Hepatocyte (in vitro differentiated cells): ENCODE measurements around the gene MYBPC2. TPM values are rescaled to one million over a fixed set of nuclear protein-coding genes. Genes with fewer than 3 reads are reported as not detected.

ENCODE experiments used
- DNase-seq: peaks from one replicate; pipeline ENCODE4 v3.0.0-alpha.2; 2016; ENCODE audit warnings: low spot score
- H2AFZ ChIP-seq: fragments of 200-600 bp; sonication (generic); 2 replicates; pipeline ENCODE4 v1.6.0; 2016; ENCODE audit warnings: antibody characterized with exemption, mild to moderate bottlenecking
- H3K27ac ChIP-seq: fragments of 200-600 bp; sonication (generic); 2 replicates; pipeline ENCODE4 v1.5.1; 2016; ENCODE audit warnings: mild to moderate bottlenecking
- H3K27me3 ChIP-seq: fragments of 200-600 bp; sonication (generic); 2 replicates; pipeline ENCODE4 v1.6.1; 2016
- H3K36me3 ChIP-seq: fragments of 200-600 bp; sonication (generic); replicated peaks from 2 replicates; pipeline ENCODE4 v1.5.1; 2016; ENCODE audit warnings: low read depth; ENCODE audit not compliant: insufficient read depth
- H3K4me1 ChIP-seq: fragments of 200-600 bp; sonication (generic); 2 replicates; pipeline ENCODE4 v1.5.1; 2016; ENCODE audit warnings: mild to moderate bottlenecking, moderate library complexity; ENCODE audit not compliant: insufficient read depth
- H3K4me2 ChIP-seq: fragments of 200-600 bp; sonication (generic); 2 replicates; pipeline ENCODE4 v1.6.0; 2016
- H3K4me3 ChIP-seq: fragments of 200-600 bp; sonication (generic); 2 replicates; pipeline ENCODE4 v1.5.1; 2016; ENCODE audit warnings: mild to moderate bottlenecking
- H3K79me2 ChIP-seq: fragments of 200-600 bp; sonication (generic); 2 replicates; pipeline ENCODE4 v1.6.0; 2017; ENCODE audit warnings: mild to moderate bottlenecking
- H3K9me2 ChIP-seq: fragments of 200-600 bp; sonication (generic); replicated peaks from 2 replicates; pipeline ENCODE4 v1.6.0; 2017; ENCODE audit warnings: mild to moderate bottlenecking; ENCODE audit not compliant: insufficient read depth
- H3K9me3 ChIP-seq: fragments of 200-600 bp; sonication (generic); 2 replicates; pipeline ENCODE4 v1.5.1; 2016; ENCODE audit warnings: low read depth, mild to moderate bottlenecking
- H4K20me1 ChIP-seq: fragments of 200-600 bp; sonication (generic); 2 replicates; pipeline ENCODE4 v1.6.0; 2016; ENCODE audit warnings: mild to moderate bottlenecking; ENCODE audit not compliant: insufficient read depth, poor library complexity, severe bottlenecking
- EZH2 ChIP-seq: fragments of 200-600 bp; sonication (generic); IDR thresholded peaks from 2 replicates; pipeline ENCODE4 v1.6.1; 2016; ENCODE audit warnings: antibody characterized with exemption, mild to moderate bottlenecking, borderline replicate concordance
- EZH2phosphoT487 ChIP-seq: fragments of 200-600 bp; sonication (generic); IDR thresholded peaks from one replicate; pipeline ENCODE4 v1.6.1; 2018; ENCODE audit warnings: antibody characterized with exemption, mild to moderate bottlenecking, low read depth, moderate library complexity; ENCODE audit not compliant: unreplicated experiment, severe bottlenecking
- WGBS: methylation state at CpG from one replicate; pipeline ENCODE4 v1.1.6; 2016; ENCODE audit warnings: low lambda C conversion rate; ENCODE audit errors: missing lambda C conversion rate; 5-methylcytosine and 5-hydroxymethylcytosine counted together
- polyA plus RNA-seq: library from polyadenylated mRNA; unstranded; fragments of >200 nt; fragmentation: Nextera tagmentation; extraction: Ambion mirVana; gene quantifications from 2 replicates; pipeline ENCODE4 v1.2.1, GENCODE V29; 2016
- total RNA-seq: library from RNA; depleted of rRNA; stranded (reverse); fragments of >200 nt; gene quantifications from 2 replicates; pipeline ENCODE4 v1.2.3, GENCODE V29; 2014
- TF ChIP-seq, protein P1 (sequence below): fragments of 200-600 bp; sonication (generic); IDR thresholded peaks from 2 replicates; pipeline ENCODE4 v1.5.1; 2016; ENCODE audit warnings: antibody characterized with exemption, mild to moderate bottlenecking; ENCODE audit not compliant: poor library complexity

The MYBPC2 gene
- total and polyA plus RNA-seq, 2 experiments from 2014 or later, result 0.07 TPM; not detected in 1

DNA sequence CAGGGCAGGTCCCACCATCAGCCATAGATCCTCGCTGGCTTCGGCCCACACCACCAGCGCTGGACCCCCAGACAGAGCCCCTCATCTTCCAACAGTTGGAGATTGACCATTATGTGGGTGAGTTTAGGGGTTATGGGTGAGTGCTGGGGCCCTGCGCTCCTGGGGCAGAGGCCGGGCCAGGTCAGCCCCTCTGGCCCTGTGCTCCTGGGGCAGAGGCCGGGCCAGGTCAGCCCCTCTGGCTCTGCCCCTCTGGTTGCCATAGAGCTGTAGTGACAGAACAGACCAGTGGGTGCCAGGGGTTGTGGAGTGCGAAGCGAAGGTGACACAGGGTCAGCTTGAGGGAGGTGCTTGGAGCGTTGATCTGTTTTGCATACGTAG, 33.3 kb upstream of the MYBPC2 start:
- H3K9me2 ChIP-seq, result no peaks in the 10 kb centered on the region
- H3K4me2 ChIP-seq, result no peak overlapping the region
- no peak overlapping the region for H3K4me3 ChIP-seq
- H3K9me3 ChIP-seq, result no peaks in the 10 kb centered on the region
- DNase-seq, result no peak
- H3K27me3 ChIP-seq, result no peaks in the 10 kb centered on the region
- H2AFZ ChIP-seq, result no peak overlapping the region
- H3K36me3 ChIP-seq, result no peaks in the 10 kb centered on the region
- peaks cover 5% of the 10 kb centered on the region for H3K79me2 ChIP-seq
- WGBS, result 98% methylated on average over 10 of the region's 10 CpGs
- H3K27ac ChIP-seq, result no peak overlapping the region
- TF ChIP-seq EZH2 (no peak), EZH2phosphoT487 (no peak)
- TF ChIP-seq, protein P1, sequence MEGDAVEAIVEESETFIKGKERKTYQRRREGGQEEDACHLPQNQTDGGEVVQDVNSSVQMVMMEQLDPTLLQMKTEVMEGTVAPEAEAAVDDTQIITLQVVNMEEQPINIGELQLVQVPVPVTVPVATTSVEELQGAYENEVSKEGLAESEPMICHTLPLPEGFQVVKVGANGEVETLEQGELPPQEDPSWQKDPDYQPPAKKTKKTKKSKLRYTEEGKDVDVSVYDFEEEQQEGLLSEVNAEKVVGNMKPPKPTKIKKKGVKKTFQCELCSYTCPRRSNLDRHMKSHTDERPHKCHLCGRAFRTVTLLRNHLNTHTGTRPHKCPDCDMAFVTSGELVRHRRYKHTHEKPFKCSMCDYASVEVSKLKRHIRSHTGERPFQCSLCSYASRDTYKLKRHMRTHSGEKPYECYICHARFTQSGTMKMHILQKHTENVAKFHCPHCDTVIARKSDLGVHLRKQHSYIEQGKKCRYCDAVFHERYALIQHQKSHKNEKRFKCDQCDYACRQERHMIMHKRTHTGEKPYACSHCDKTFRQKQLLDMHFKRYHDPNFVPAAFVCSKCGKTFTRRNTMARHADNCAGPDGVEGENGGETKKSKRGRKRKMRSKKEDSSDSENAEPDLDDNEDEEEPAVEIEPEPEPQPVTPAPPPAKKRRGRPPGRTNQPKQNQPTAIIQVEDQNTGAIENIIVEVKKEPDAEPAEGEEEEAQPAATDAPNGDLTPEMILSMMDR, result no peak
- H4K20me1 ChIP-seq, result no peaks in the 10 kb centered on the region
- H3K4me1 ChIP-seq, result no peaks in the 10 kb centered on the region

DNA sequence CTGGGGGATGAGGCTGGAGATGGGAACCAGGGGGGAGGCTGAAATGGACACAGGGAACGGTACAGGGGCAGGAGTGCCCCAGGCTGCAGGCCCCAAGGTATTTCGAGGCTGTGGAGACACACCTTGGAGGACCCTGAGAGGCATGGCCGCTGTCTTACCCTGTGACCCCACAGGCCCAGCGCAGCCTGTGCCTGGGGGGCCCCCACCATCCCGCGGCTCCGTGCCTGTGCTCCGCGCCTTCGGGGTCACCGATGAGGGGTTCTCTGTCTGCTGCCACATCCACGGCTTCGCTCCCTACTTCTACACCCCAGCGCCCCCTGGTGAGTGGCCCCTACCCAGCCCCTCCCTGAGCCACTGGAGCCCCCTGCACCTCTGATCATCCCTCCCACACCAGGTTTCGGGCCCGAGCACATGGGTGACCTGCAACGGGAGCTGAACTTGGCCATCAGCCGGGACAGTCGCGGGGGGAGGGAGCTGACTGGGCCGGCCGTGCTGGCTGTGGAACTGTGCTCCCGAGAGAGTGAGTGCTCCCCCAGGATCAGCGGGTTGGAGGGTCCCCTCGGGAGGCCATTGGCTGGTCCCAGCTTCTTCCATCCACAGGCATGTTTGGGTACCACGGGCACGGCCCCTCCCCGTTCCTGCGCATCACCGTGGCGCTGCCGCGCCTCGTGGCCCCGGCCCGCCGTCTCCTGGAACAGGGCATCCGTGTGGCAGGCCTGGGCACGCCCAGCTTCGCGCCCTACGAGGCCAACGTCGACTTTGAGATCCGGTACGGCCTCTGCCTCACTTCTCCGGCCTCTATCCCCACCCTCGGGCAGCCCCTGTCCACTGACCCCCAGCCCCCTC, 30.9 kb upstream of the MYBPC2 start:
- Histone ChIP-seq H3K9me2 (no peaks in the 10 kb centered on the region), H3K79me2 (no peaks in the 10 kb centered on the region), H3K9me3 (no peaks in the 10 kb centered on the region), H3K27ac (no peak overlapping the region), H3K4me3 (no peak overlapping the region), H4K20me1 (no peaks in the 10 kb centered on the region), H3K4me1 (no peaks in the 10 kb centered on the region), H3K36me3 (no peaks in the 10 kb centered on the region), H2AFZ (no peak overlapping the region), H3K27me3 (no peaks in the 10 kb centered on the region), H3K4me2 (no peak overlapping the region)
- TF ChIP-seq EZH2 (no peak), EZH2phosphoT487 (no peak)
- TF ChIP-seq, protein P1, result no peak
- WGBS, result 95% methylated on average over 22 of the region's 48 CpGs
- no peak for DNase-seq

DNA sequence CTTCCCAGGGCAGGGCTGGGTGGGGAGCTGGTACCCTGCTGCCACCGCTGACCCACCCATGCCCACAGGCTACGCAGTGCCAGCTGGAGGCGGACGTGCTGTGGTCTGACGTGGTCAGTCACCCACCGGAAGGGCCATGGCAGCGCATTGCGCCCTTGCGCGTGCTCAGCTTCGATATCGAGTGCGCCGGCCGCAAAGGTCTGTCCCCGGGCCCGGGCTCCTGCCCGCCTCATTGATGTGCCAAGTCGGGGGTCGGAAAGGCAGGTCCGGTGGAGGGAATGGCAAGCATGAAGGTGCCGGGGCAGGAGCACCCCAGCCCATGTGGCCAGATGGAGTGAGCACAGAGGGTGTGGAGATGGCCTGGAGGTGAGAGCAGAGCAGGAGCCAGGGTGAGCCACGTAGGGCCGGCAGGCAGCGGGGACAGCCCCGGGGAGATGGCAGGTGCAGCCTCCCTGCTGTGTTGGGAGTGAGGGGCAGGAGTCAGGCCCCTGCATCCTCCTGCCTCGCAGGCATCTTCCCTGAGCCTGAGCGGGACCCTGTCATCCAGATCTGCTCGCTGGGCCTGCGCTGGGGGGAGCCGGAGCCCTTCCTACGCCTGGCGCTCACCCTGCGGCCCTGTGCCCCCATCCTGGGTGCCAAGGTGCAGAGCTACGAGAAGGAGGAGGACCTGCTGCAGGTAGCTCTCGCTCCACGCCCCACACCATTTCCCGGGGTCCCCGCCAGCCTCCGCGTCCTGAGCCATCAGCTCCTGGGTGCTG, 30.0 kb upstream of the MYBPC2 start:
- H3K4me3 ChIP-seq, result no peak overlapping the region
- no peaks in the 10 kb centered on the region for H3K79me2 ChIP-seq
- no peak overlapping the region for H2AFZ ChIP-seq
- no peaks in the 10 kb centered on the region for H3K9me2 ChIP-seq
- no peak overlapping the region for H3K27ac ChIP-seq
- H3K4me2 ChIP-seq, result no peak overlapping the region
- H3K4me1 ChIP-seq, result no peaks in the 10 kb centered on the region
- H3K27me3 ChIP-seq, result no peaks in the 10 kb centered on the region
- WGBS, result 98% methylated on average over 34 of the region's 41 CpGs
- H4K20me1 ChIP-seq, result no peaks in the 10 kb centered on the region
- no peaks in the 10 kb centered on the region for H3K9me3 ChIP-seq
- DNase-seq, result no peak
- H3K36me3 ChIP-seq, result no peaks in the 10 kb centered on the region
- TF ChIP-seq, protein P1, result no peak
- TF ChIP-seq EZH2 (no peak), EZH2phosphoT487 (no peak)
